Measurements from ENCODE around the gene PHC2. TPM values are rescaled to one million over a fixed set of nuclear protein-coding genes. Genes with fewer than 3 reads are reported as not detected.

PHC2 gene
- total RNA-seq, 1 donor from 2014 or later: 287 TPM

- Mint-ChIP-seq H3K36me3 (ENCODE audit: unreplicated experiment) (peaks cover 19% of the 10 kb centered on the region), H3K27ac (ENCODE audit: unreplicated experiment) (no peak overlapping the region), H3K9me3 (ENCODE audit: unreplicated experiment) (peaks cover 22% of the 10 kb centered on the region), H3K4me1 (ENCODE audit: low read depth, unreplicated experiment) (peaks cover 71% of the 10 kb centered on the region), H3K4me3 (ENCODE audit: unreplicated experiment) (no peak overlapping the region), H3K27me3 (ENCODE audit: unreplicated experiment) (peaks cover 15% of the 10 kb centered on the region)
- no peak for TF ChIP-seq CTCF (IDR thresholded peaks at IDR 0.05; ENCODE audit: partially characterized antibody, unreplicated experiment)
- no peak for DNase-seq
Measured at GRCh38 chr1:33358795-33359503, 71.9 kb downstream of the PHC2 start.

- Mint-ChIP-seq H3K4me1 (ENCODE audit: low read depth, unreplicated experiment) (peaks cover 73% of the 10 kb centered on the region), H3K36me3 (ENCODE audit: unreplicated experiment) (peaks cover 19% of the 10 kb centered on the region), H3K27me3 (ENCODE audit: unreplicated experiment) (peaks cover 8% of the 10 kb centered on the region), H3K27ac (ENCODE audit: unreplicated experiment) (peak overlapping the region; percentile 80), H3K4me3 (ENCODE audit: unreplicated experiment) (no peak overlapping the region), H3K9me3 (ENCODE audit: unreplicated experiment) (peaks cover 18% of the 10 kb centered on the region)
- TF ChIP-seq CTCF (IDR thresholded peaks at IDR 0.05; ENCODE audit: partially characterized antibody, unreplicated experiment): no peak
- DNase-seq: no peak
Measured at GRCh38 chr1:33358114-33358794, 72.6 kb downstream of the PHC2 start.

- H3K9me3 Mint-ChIP-seq (ENCODE audit: unreplicated experiment): peaks cover 9% of the 10 kb centered on the region
- peaks cover 63% of the 10 kb centered on the region for H3K4me1 Mint-ChIP-seq (ENCODE audit: low read depth, unreplicated experiment)
- H3K27me3 Mint-ChIP-seq (ENCODE audit: unreplicated experiment): peaks cover 3% of the 10 kb centered on the region
- TF ChIP-seq CTCF (IDR thresholded peaks at IDR 0.05; ENCODE audit: partially characterized antibody, unreplicated experiment): no peak
- peak overlapping the region; percentile 12 for H3K4me3 Mint-ChIP-seq (ENCODE audit: unreplicated experiment)
- peaks cover 19% of the 10 kb centered on the region for H3K36me3 Mint-ChIP-seq (ENCODE audit: unreplicated experiment)
- H3K27ac Mint-ChIP-seq (ENCODE audit: unreplicated experiment): peak overlapping the region; percentile 80
- no peak for DNase-seq
Measured at GRCh38 chr1:33357099-33357498, 73.8 kb downstream of the PHC2 start.

GRCh38 chr1:33354707-33355316, 76.1 kb downstream of the PHC2 start:
- Mint-ChIP-seq H3K9me3 (ENCODE audit: unreplicated experiment) (peaks cover 19% of the 10 kb centered on the region), H3K36me3 (ENCODE audit: unreplicated experiment) (peaks cover 22% of the 10 kb centered on the region), H3K27ac (ENCODE audit: unreplicated experiment) (peak overlapping the region; percentile 6), H3K4me1 (ENCODE audit: low read depth, unreplicated experiment) (peaks cover 56% of the 10 kb centered on the region), H3K4me3 (ENCODE audit: unreplicated experiment) (no peak overlapping the region), H3K27me3 (ENCODE audit: unreplicated experiment) (peaks cover 11% of the 10 kb centered on the region)
- no peak for DNase-seq
- TF ChIP-seq CTCF (IDR thresholded peaks at IDR 0.05; ENCODE audit: partially characterized antibody, unreplicated experiment): no peak

Data from glutamatergic neuron (in vitro differentiated cells).